GM12874 (cell line): ENCODE data around the gene IFNK.

Source experiments
- TF ChIP-seq, protein P1 (sequence below): IDR thresholded peaks from 2 replicates; pipeline ENCODE4 v1.5.1; 2011; ENCODE audit warnings: low read depth, mild to moderate bottlenecking, control low read depth, low read length, moderate library complexity; ENCODE audit not compliant: insufficient read depth

IFNK gene

GRCh38 chr9:27538647-27539046, 14.6 kb downstream of the IFNK start:
- TF ChIP-seq, protein P1, sequence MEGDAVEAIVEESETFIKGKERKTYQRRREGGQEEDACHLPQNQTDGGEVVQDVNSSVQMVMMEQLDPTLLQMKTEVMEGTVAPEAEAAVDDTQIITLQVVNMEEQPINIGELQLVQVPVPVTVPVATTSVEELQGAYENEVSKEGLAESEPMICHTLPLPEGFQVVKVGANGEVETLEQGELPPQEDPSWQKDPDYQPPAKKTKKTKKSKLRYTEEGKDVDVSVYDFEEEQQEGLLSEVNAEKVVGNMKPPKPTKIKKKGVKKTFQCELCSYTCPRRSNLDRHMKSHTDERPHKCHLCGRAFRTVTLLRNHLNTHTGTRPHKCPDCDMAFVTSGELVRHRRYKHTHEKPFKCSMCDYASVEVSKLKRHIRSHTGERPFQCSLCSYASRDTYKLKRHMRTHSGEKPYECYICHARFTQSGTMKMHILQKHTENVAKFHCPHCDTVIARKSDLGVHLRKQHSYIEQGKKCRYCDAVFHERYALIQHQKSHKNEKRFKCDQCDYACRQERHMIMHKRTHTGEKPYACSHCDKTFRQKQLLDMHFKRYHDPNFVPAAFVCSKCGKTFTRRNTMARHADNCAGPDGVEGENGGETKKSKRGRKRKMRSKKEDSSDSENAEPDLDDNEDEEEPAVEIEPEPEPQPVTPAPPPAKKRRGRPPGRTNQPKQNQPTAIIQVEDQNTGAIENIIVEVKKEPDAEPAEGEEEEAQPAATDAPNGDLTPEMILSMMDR: no peak

- TF ChIP-seq, protein P1: no peak
These were observed 15.7 kb downstream of the IFNK start for GRCh38 chr9:27539479-27540441.

GRCh38 chr9:27540502-27540901, 16.4 kb downstream of the IFNK start:
- TF ChIP-seq, protein P1: no peak

DNA sequence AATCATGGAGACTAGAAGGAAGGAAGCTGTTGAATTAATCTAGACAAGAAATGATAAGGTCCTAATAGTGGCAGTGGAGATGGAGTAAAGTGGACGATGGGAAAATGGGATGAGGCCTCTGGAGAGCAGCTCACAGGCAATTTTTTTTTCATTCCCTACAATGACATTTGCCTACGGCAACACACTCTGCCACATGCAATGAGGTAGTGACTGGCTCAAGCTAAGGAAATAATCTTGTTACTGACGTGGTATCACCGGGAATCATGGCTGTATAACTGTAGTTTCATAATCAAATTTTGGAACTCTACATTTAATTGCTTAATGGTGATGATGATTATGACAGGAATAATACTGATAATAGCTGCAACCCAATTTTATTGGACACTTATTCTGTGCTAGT, 17.6 kb downstream of the IFNK start:
- TF ChIP-seq, protein P1: no peak

- TF ChIP-seq, protein P1: no peak
These were observed 18.4 kb downstream of the IFNK start for GRCh38 chr9:27542508-27542907.

- TF ChIP-seq, protein P1: no peak
These were observed 21.4 kb downstream of the IFNK start for GRCh38 chr9:27545471-27545870.

GRCh38 chr9:27548055-27548741, 24.1 kb downstream of the IFNK start:
- TF ChIP-seq, protein P1: peak; percentile 19
